ENCODE data around the gene NTM. TPM values are rescaled to one million over a fixed set of nuclear protein-coding genes. Genes with fewer than 3 reads are reported as not detected.

NTM gene
- total RNA-seq, 1 donor from 2014 or later: not detected

DNA sequence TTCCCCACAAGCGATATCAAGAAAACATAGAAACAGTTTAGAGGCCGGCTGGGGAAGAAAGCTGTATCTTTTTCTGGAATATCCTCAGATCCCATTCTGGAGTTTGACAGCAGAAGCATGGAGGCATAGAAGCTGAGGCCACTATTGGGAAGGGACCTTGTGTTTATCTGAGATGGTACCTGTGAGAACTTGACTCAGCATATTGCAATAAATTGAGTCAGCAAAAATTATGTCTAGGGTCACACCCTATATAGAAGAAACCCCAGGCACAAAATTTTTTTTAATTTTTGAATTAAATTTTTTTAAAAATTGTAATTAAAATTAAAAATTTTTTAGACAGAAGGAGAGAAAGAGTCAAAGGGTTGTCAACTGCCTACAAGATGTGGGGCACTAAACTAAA is 178.7 kb downstream of the NTM start:
- TF ChIP-seq CTCF (IDR thresholded peaks at IDR 0.05): no peak
- peaks cover 6% of the 10 kb centered on the region for H3K9me3 Mint-ChIP-seq
- H3K4me1 Mint-ChIP-seq: no peaks in the 10 kb centered on the region
- no peak overlapping the region for H3K27ac Mint-ChIP-seq
- ATAC-seq (ENCODE audit: low read depth): no peak
- no peaks in the 10 kb centered on the region for H3K27me3 Mint-ChIP-seq
- no peak overlapping the region for H3K4me3 Mint-ChIP-seq
- intact Hi-C loops (cut with micrococcal nuclease): no loop called here
- no peak for DNase-seq
- no peaks in the 10 kb centered on the region for H3K36me3 Mint-ChIP-seq (ENCODE audit: low read depth)
- ChIA-PET POLR2A (no interaction called here), CTCF (no interaction called here)

DNA sequence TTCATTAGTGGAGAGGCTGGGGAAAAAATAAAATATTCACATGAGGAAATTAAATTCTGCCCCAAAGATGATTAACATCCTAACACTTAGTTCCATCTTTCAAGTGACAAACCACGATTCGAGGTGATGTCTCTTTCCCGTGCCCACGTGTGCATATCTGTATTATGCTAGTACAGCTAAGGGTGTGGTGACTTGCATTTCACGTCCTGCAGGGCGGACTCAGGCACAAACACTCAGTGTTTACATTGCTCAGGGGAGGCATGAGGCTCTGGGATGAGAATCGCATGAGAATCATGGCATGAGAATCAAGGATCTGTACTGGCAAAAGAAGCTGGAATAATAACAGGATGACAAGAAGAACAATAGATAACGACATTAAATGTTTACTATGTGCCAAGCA is 179.4 kb downstream of the NTM start:
- CTCF ChIA-PET: no interaction called here
- no peaks in the 10 kb centered on the region for H3K27me3 Mint-ChIP-seq

GRCh38 chr11:131560287-131560686 is 189.9 kb downstream of the NTM start:
- H3K9me3 Mint-ChIP-seq: no peaks in the 10 kb centered on the region
- POLR2A ChIA-PET: no interaction called here
- H3K27ac Mint-ChIP-seq: no peak overlapping the region
- TF ChIP-seq CTCF (IDR thresholded peaks at IDR 0.05): no peak
- intact Hi-C loops (cut with micrococcal nuclease): no loop called here
- DNase-seq (no peak), ATAC-seq (ENCODE audit: low read depth) (no peak)
- no peaks in the 10 kb centered on the region for H3K27me3 Mint-ChIP-seq
- CTCF ChIA-PET: no interaction called here
- no peak overlapping the region for H3K4me3 Mint-ChIP-seq
- H3K36me3 Mint-ChIP-seq (ENCODE audit: low read depth): no peaks in the 10 kb centered on the region
- H3K4me1 Mint-ChIP-seq: no peaks in the 10 kb centered on the region

More for the DNA sequence above, 179.4 kb downstream of the NTM start:
- Mint-ChIP-seq H3K27ac (no peak overlapping the region), H3K9me3 (peaks cover 6% of the 10 kb centered on the region), H3K36me3 (ENCODE audit: low read depth) (no peaks in the 10 kb centered on the region), H3K4me3 (no peak overlapping the region), H3K4me1 (no peaks in the 10 kb centered on the region)
- DNase-seq: no peak
- POLR2A ChIA-PET: no interaction called here
- no peak for TF ChIP-seq CTCF (IDR thresholded peaks at IDR 0.05)
- no peak for ATAC-seq (ENCODE audit: low read depth)
- intact Hi-C loops (cut with micrococcal nuclease): no loop called here

GRCh38 chr11:131561501-131561900 is 191.1 kb downstream of the NTM start:
- Mint-ChIP-seq H3K4me1 (no peaks in the 10 kb centered on the region), H3K9me3 (no peaks in the 10 kb centered on the region), H3K36me3 (ENCODE audit: low read depth) (no peaks in the 10 kb centered on the region), H3K27ac (no peak overlapping the region), H3K27me3 (no peaks in the 10 kb centered on the region), H3K4me3 (no peak overlapping the region)
- CTCF ChIA-PET: no interaction called here
- TF ChIP-seq CTCF (IDR thresholded peaks at IDR 0.05): no peak
- no peak for DNase-seq
- no peak for ATAC-seq (ENCODE audit: low read depth)
- POLR2A ChIA-PET: no interaction called here
- intact Hi-C loops (cut with micrococcal nuclease): no loop called here

DNA sequence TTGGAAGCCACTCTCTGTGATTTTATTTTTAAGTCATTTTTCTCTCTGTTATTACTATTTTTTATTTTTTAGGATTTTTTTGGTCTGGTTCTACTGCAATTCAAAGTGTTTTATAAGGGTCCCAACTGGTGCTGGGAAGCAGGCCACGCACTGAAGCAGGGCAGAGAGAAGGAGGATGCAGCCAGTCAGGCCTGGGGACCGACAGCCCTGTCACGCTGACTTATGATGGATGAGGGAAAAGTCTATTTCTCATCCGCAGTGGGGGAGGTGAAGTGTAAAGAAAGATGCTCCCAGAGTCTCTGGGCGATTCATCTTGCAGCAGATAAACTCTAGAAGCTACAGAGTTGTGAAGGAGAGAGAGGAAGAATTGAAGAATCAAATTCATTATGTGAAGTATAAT is 191.6 kb downstream of the NTM start:
- ChIA-PET POLR2A (no interaction called here), CTCF (no interaction called here)

More for the DNA sequence above, 191.6 kb downstream of the NTM start:
- no peak for TF ChIP-seq CTCF (IDR thresholded peaks at IDR 0.05)
- H3K36me3 Mint-ChIP-seq (ENCODE audit: low read depth): no peaks in the 10 kb centered on the region
- H3K27ac Mint-ChIP-seq: no peak overlapping the region
- intact Hi-C loops (cut with micrococcal nuclease): no loop called here
- no peaks in the 10 kb centered on the region for H3K4me1 Mint-ChIP-seq
- DNase-seq (no peak), ATAC-seq (ENCODE audit: low read depth) (no peak)
- no peak overlapping the region for H3K4me3 Mint-ChIP-seq
- H3K9me3 Mint-ChIP-seq: no peaks in the 10 kb centered on the region
- no peaks in the 10 kb centered on the region for H3K27me3 Mint-ChIP-seq
